GM18502 (cell line): ENCODE measurements around the gene MIA3.
A peak's percentile ranks its signal among the peaks of the same experiment; 100 is the strongest.
"Not testable (repeated sequence)": the region's sequence is repeated elsewhere in the genome, so short reads cannot be mapped to it uniquely, and the experiment has no call there.

Experiments used
- ATAC-seq: cut with Tn5 transposase; IDR thresholded peaks from one replicate; pipeline ENCODE4 v1.9.1; 2021; ENCODE audit warnings: mild to moderate bottlenecking; ENCODE audit not compliant: unreplicated experiment, poor library complexity

The MIA3 gene

DNA sequence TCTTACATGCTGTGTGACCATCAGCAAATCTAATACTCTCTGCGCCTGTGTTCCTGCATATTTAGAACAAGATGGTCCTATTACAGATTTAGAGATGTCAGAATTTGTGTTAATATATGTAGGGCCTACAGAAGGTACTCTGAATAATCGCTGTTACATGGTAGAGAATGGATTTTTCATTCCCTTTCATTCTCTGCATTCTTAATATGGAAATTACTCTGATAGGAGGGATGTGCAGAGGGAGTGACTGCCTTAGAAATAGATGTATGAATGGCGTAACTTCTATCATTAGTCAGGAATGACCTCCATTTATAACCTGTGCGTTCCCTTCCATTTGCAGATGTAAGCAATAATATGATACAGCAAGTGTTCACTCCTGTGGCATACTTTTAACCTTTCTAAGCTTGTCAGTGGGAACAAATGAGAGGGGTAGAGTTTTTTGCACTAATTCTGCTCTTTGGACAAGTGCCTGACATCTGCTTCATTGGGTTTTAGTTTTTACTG is 45.6 kb downstream of the MIA3 start:
- ATAC-seq = no peak

- ATAC-seq = no peak
These were observed 48.1 kb downstream of the MIA3 start for GRCh38 chr1:222665964-222666363.

- ATAC-seq = not testable (repeated sequence)
These were observed 50.3 kb downstream of the MIA3 start for GRCh38 chr1:222668184-222668583.

DNA sequence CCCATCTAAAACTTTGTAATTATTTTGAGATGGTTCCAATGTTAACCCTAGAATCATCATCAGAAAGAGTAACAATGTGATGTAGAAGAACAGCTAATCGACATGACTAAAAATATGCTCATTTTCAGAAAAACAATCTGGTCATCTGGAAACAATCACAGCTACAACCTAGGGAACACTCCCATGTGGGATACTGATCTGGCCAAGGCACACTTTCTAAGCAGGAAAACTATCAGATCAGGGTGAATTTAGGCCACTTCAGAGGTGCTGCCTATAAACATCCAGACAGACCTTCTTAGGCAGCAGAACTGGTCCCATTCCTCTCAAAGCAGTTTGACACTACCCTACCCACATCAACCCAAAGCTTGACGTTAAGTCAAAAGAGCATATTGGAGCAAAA is 51.2 kb downstream of the MIA3 start:
- not testable (repeated sequence) for ATAC-seq

DNA sequence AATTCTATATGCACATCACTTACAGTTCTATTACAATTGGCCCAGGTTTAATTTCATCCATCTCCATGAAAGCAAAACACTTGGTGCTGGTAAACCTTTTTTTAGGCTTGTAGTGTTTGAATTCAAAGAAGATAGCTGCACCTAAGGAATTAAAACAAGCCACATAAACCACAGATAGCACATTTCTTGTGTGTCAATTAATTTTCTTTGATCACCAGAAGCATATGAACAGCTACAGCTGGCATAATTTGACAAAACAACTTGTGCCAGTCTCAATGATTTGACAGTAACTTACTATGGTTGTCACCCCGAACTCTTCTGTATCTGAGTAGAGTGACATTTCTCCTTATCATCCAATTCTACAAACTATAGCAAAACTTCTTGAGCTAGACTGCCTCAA is 52.2 kb downstream of the MIA3 start:
- ATAC-seq = no peak

DNA sequence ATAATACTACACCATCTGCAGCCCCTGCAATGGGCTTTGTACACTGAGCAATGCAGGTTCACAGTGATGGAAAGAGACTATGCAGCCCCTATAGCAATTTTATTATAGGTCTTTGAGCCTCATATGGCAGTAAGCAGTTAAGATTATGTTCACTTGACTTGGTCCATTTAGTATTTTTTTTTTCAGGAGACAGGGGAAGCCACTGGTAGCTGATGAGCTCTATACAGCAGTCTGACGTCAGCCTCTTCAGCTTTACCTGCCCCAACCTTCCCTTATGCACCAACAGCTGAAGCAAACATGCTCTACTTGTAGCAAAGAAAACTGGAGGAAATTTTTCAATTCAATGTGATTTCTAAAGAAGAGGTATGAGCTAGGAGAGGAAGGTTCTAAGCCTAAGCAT is 62.2 kb downstream of the MIA3 start:
- no peak for ATAC-seq

DNA sequence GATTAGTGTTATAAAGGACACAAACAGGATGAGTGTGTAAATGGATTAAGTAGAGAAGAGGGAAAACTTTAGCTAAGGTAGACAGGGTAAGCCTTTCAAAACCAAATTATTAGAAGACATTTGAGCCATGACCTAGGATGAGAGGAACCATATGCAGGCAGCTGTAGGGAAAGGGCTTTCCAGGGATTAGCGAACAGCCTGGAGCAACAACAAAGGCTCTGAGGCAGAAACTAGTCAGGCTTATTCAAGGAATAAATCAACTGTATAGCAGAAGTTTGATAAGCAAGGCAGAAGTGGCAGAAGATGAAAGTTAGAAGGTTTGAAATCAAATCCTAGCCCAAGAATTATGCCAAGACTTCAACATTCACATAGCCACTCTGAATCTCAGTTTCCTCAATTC is 73.1 kb downstream of the MIA3 start:
- ATAC-seq = no peak

GRCh38 chr1:222694927-222695326 is 77.0 kb downstream of the MIA3 start:
- ATAC-seq = no peak

DNA sequence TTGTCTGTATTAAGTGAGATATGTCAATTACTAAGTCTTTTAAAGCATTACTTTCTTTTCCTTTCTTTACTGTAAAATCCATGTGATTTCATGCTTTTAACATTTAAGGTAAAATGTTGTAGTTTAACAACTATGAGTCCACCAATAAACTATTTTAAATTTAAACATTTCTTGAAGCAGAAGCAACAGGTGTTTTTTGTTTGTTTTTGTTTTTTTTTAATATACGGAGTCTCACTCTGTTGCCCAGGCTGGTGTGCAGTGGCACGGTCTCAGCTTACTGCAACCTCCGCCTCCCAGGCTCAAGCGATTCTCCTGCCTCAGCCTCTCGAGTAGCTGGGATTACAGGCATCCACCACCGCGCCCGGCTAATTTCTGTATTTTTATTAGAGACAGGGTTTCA is 78.8 kb downstream of the MIA3 start:
- no peak for ATAC-seq

DNA sequence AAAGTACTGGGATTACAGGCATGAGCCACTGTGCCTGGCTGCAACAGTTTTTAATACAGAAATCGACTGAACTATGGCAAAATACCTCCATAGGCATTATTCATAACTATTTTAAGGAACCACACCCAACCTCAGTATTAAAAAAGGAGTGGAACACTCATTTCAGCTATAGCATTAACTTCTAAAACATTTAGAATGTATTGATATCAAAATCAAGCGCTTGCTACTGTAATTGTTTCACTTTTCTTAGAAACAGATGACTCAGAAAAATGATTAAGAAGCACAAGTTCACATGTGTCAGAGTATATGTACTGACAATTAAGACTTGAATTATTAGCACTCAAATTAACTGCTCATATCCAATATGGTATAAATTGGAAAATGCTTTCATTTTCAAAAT is 79.3 kb downstream of the MIA3 start:
- ATAC-seq = no peak

GRCh38 chr1:222697826-222698225 is 79.9 kb downstream of the MIA3 start:
- no peak for ATAC-seq

DNA sequence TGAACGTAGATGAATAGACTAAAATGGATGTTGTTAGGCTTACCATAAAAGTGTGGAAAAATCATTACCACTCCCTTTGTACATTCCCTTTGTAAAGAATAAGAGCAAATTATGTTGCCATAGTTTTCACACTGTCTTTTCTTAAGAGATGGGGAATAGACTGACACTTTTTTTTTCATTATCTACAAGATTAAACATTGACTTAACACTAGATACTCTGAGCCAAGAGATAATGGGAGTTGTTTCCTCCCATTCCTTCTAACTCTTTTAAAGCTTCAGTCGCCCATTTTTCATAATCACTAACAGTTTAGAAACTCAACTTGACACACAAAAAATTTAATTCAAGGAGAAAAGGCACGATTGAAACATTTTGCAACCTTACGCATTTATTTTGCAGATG is 84.3 kb downstream of the MIA3 start:
- no peak for ATAC-seq

GRCh38 chr1:222704260-222704659 is 86.4 kb downstream of the MIA3 start:
- ATAC-seq = no peak

- ATAC-seq = no peak
These were observed 88.9 kb downstream of the MIA3 start for GRCh38 chr1:222706815-222707214.

DNA sequence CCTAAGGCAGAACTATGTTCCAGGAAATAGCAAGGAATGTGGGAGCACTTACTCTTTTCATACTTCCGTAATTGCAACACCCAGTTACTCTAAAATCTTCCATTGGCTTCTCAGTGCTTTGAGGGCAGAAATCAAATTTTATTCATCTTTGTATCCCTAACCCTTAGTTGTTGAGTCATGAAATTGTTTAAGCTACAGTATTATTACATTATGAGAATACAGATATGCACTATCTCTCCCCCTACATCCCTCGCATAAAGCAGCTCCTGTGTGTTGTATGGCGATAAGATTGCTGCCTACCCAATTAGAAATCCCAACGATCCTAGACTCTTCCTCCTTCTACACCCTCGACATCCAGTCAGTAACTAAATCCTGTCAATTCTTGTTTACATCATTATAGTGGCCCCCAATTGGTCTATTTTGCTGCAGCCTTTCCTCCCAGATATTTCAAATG is 91.8 kb downstream of the MIA3 start:
- no peak for ATAC-seq

GRCh38 chr1:222711319-222712252 is 93.7 kb downstream of the MIA3 start:
- ATAC-seq = peak; percentile 37

- peak; percentile 80 for ATAC-seq
These were observed 94.6 kb downstream of the MIA3 start, which contains the start of the genes AIDA and BROX for GRCh38 chr1:222712253-222713090. Gene AIDA, minus strand, starts transcription at chr1:222712491. Its CDS starts 174 bp downstream, at chr1:222712317. Gene BROX, plus strand, starts transcription at chr1:222712564. Its CDS starts 3,136 bp downstream, at chr1:222715700.

GRCh38 chr1:222713091-222713961 is 95.4 kb downstream of the MIA3 start:
- ATAC-seq = peak; percentile 71

GRCh38 chr1:222716393-222716792 is 98.5 kb downstream of the MIA3 start:
- ATAC-seq = no peak
